Upper lobe of right lung (tissue), 1 donor: ENCODE results near the gene CTNNBL1. TPM values are rescaled to one million over a fixed set of nuclear protein-coding genes. Genes with fewer than 3 reads are reported as not detected.

Source experiments
- ATAC-seq: fragments of 200-7000 bp; cut with Tn5 transposase; one replicate; pipeline ENCODE4 v1.9.1; 2020; ENCODE audit warnings: mild to moderate bottlenecking, moderate library complexity
- DNase-seq: peaks from one replicate; pipeline ENCODE4 v3.0.0-alpha.2; 2020
- H3K27ac ChIP-seq: fragments of 200-600 bp; one replicate; pipeline ENCODE4 v1.8.0; 2022
- H3K27me3 ChIP-seq: fragments of 200-600 bp; one replicate; pipeline ENCODE4 v1.8.0; 2022; ENCODE audit warnings: mild to moderate bottlenecking
- H3K36me3 ChIP-seq: fragments of 200-600 bp; one replicate; pipeline ENCODE4 v1.8.0; 2022
- H3K4me1 ChIP-seq: fragments of 200-600 bp; one replicate; pipeline ENCODE4 v1.8.0; 2022
- H3K4me3 ChIP-seq: fragments of 200-600 bp; one replicate; pipeline ENCODE4 v1.8.0; 2022; ENCODE audit warnings: mild to moderate bottlenecking
- H3K9me3 ChIP-seq: fragments of 200-600 bp; one replicate; pipeline ENCODE4 v1.8.0; 2022
- intact Hi-C: fragments of 100-400 bp; cut with DNase I; formaldehyde crosslinking; loops from one replicate; pipeline ENCODE4 v1.11.0; 2022
- total RNA-seq: library from RNA; stranded (reverse); fragmentation: NEBNext Ultra II Directional; extraction: Animal tissue kit (Norgen Biotek cat#: 25700); gene quantifications from one replicate; pipeline ENCODE4 v1.2.1, GENCODE V29; 2021
- TF ChIP-seq, protein P1 (sequence below): fragments of 200-600 bp; IDR thresholded peaks from one replicate; pipeline ENCODE4 v1.8.0; 2022; ENCODE audit warnings: antibody characterized with exemption
- donor health status: DM: no; HTN: yes; CAD: no; lungs with severe emphysema.

The CTNNBL1 gene
- total RNA-seq, 1 donor from 2014 or later: 52.8 TPM

DNA sequence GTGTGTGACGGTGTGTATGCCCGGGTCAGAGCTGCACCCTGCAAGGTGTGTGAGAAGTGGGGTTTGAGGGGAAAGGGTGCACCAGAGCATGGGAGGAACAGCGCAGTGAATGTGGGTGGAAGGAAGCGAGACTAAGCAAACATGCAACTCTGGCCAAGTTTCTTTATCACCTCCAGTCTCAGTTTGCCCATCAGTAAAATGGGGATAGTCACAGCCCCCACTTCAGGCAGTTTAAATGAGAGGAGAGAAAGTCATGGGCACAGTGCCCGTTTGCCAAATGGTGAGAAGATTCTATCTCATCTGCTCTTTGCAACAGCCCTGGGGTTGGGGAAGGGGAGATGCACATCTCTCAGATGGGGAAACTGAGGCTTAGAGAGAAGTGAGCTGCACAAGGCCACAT is 196.3 kb downstream of the CTNNBL1 start:
- Histone ChIP-seq H3K4me3 (no peak overlapping the region), H3K4me1 (no peaks in the 10 kb centered on the region), H3K9me3 (no peaks in the 10 kb centered on the region), H3K36me3 (no peaks in the 10 kb centered on the region), H3K27me3 (no peaks in the 10 kb centered on the region), H3K27ac (no peak overlapping the region)
- DNase-seq (no peak), ATAC-seq (no peak)
- intact Hi-C loops: no loop called here
- TF ChIP-seq, protein P1, sequence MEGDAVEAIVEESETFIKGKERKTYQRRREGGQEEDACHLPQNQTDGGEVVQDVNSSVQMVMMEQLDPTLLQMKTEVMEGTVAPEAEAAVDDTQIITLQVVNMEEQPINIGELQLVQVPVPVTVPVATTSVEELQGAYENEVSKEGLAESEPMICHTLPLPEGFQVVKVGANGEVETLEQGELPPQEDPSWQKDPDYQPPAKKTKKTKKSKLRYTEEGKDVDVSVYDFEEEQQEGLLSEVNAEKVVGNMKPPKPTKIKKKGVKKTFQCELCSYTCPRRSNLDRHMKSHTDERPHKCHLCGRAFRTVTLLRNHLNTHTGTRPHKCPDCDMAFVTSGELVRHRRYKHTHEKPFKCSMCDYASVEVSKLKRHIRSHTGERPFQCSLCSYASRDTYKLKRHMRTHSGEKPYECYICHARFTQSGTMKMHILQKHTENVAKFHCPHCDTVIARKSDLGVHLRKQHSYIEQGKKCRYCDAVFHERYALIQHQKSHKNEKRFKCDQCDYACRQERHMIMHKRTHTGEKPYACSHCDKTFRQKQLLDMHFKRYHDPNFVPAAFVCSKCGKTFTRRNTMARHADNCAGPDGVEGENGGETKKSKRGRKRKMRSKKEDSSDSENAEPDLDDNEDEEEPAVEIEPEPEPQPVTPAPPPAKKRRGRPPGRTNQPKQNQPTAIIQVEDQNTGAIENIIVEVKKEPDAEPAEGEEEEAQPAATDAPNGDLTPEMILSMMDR: no peak

DNA sequence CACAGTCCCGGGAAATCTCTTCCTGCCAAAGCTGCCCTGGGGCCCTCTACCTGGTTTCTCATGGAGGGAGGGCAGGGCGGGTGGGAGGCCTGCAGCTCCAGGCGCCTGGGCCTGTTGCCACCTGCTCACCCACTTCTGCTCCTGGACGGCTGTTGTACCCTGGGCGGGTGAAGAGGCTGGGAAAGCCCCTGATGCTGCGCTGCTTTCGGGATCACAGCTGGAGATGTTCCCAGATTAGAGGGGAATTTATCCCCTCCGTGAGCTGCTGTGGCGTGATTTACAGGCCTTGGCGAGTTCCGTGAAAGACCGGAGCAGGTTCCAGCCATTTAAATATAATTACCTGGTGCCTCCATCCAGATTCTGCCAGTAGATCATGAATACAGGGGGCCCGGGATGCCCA is 196.8 kb downstream of the CTNNBL1 start:
- TF ChIP-seq, protein P1: no peak
- no peak overlapping the region for H3K4me3 ChIP-seq
- H3K9me3 ChIP-seq: no peaks in the 10 kb centered on the region
- H3K27me3 ChIP-seq: no peaks in the 10 kb centered on the region
- no peak overlapping the region for H3K27ac ChIP-seq
- ATAC-seq (no peak), DNase-seq (no peak)
- no peaks in the 10 kb centered on the region for H3K36me3 ChIP-seq
- intact Hi-C loops: no loop called here
- no peaks in the 10 kb centered on the region for H3K4me1 ChIP-seq

DNA sequence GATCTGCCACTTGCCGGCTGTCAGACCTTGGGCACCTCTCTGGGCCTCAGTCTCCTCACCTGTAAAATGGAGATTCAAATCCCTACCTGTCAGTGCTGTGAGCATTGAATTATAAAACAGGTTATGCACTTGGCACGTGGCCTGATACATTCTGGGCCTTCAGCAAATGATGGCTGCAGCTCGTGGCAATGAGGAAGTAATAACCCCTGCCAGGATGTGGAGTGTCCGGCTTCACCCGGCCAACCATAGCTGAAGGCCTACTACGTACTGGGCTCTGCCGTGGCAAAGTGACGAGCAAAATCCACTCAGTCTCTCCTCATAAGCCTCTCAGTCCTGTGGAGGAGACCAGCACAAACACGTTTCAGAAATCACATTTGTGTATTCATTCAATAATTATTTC is 198.2 kb downstream of the CTNNBL1 start:
- intact Hi-C loops: no loop called here

DNA sequence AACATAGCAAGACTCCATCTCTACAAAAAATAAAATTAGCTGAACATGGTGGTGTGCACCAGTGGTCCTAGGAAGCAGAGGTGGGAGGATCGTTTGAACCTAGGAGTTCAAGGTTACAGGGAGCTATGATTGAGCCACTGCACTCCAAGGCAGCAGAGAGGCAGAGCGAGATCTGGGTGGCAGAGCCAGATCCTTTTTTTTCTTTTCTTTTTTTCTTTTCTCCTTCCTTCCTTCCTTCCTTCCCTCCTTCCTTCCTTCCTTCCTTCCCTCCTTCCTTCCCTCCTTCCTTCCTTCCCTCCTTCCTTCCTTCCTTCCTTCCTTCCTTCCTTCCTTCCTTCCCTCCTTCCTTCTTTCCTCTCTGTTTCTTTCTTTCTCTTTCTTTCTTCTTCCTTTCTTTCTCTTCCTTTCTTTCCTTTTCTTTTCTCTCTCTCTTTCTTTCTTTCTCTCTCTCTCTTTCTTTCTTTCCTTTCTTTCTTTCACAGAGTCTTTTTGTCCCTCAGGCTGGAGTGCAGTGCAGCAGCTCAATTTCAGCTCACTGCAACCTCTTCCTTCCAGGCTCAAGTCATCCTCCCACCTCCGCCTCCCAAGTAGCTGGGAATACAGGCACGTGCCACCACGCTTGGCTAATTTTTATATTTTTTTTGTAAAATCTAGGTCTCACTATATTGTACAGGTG is 199.9 kb downstream of the CTNNBL1 start:
- Histone ChIP-seq H3K9me3 (no peaks in the 10 kb centered on the region), H3K36me3 (no peaks in the 10 kb centered on the region), H3K4me3 (no peak overlapping the region), H3K4me1 (no peaks in the 10 kb centered on the region), H3K27me3 (no peaks in the 10 kb centered on the region), H3K27ac (no peak overlapping the region)
- intact Hi-C loops: no loop called here
- DNase-seq (no peak), ATAC-seq (no peak)
- TF ChIP-seq, protein P1: no peak

More for the DNA sequence above, 198.2 kb downstream of the CTNNBL1 start:
- ATAC-seq (no peak), DNase-seq (no peak)
- H3K4me3 ChIP-seq: no peak overlapping the region
- no peaks in the 10 kb centered on the region for H3K4me1 ChIP-seq
- H3K27ac ChIP-seq: no peak overlapping the region
- no peaks in the 10 kb centered on the region for H3K36me3 ChIP-seq
- H3K27me3 ChIP-seq: no peaks in the 10 kb centered on the region
- no peaks in the 10 kb centered on the region for H3K9me3 ChIP-seq
- TF ChIP-seq, protein P1: no peak

DNA sequence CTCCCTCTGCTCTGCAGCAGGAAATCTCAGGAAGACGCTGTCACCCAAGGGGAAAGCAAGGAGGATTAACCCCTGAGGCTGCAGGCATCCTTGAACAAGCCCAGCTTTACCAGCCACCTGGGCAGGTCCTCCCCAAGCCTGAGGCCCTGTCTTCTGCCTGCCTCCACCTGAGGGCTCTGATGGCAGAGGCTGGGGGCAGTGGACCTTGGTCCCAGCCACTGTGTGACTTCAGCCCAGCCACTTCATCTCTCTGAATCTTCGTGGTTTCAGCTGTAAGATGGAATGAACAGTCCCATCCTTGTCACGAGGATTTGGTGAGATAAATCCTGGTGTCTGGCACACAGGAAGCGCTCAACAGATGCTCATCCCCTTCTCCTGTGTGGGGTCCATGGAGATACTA is 200.6 kb downstream of the CTNNBL1 start:
- ATAC-seq (no peak), DNase-seq (no peak)
- Histone ChIP-seq H3K36me3 (no peaks in the 10 kb centered on the region), H3K27me3 (no peaks in the 10 kb centered on the region), H3K9me3 (no peaks in the 10 kb centered on the region), H3K4me1 (no peaks in the 10 kb centered on the region), H3K4me3 (no peak overlapping the region), H3K27ac (no peak overlapping the region)
- TF ChIP-seq, protein P1: no peak
- intact Hi-C loops: no loop called here

DNA sequence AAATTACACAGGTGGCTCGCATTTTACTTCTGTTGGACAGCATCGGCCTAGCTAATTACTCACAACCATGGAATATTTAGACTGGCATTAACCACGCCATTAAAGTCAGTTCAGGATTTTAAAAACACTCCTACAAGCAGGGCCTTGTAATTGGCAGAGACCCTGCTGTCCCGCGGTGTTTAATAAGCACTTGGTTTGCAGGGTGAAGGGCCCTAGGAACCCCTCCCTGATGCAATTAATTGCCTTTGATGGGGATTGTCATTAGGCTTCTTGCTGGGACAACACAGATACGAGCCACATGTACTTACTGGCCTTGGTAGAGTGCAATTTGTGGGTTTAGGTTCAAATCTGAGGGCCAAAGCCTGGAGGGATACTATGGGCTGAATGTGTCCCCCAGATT is 201.3 kb downstream of the CTNNBL1 start:
- TF ChIP-seq, protein P1: no peak
- H3K9me3 ChIP-seq: no peaks in the 10 kb centered on the region
- no peaks in the 10 kb centered on the region for H3K4me1 ChIP-seq
- no peak overlapping the region for H3K27ac ChIP-seq
- intact Hi-C loops: no loop called here
- H3K36me3 ChIP-seq: no peaks in the 10 kb centered on the region
- H3K27me3 ChIP-seq: no peaks in the 10 kb centered on the region
- DNase-seq (no peak), ATAC-seq (no peak)
- no peak overlapping the region for H3K4me3 ChIP-seq
